ENCODE data around the gene NHERF1. TPM values are rescaled to one million over a fixed set of nuclear protein-coding genes. Genes with fewer than 3 reads are reported as not detected.

NHERF1 gene
- total RNA-seq, 6 experiments from 2014 or later: 15.7 to 18.9 (median 17.5) TPM

DNA sequence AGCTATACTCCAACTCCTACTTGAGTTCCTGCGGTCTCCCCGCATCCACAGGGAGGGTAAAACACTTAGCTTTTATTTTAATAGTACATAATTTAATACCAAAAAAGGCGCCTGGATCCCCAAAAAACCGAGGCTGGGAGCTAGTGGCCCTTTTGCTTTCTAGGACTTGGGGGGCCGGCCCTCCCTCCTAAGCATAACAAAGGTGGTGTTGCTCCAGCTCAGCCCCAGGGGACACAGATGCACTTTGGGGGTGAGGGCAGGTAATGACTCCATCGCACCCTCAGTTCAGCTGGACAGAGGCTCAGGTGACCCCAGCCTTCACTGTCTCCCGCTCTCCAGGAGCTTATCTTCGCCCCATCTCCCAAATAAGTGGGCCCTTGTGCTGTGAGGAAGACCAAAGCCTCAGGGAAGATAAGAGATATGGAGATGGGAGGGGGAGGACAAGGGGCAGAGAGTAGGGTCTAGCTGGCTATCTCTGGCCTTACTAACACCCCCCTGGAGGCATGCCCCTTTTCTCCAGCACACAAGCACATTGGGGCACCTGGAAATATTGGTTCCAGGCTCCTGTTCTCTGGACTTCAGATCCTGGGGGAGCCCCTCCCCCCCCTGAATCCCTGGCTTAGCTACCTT lies 2.8 kb upstream of the NHERF1 start:
- TF ChIP-seq, protein P1, sequence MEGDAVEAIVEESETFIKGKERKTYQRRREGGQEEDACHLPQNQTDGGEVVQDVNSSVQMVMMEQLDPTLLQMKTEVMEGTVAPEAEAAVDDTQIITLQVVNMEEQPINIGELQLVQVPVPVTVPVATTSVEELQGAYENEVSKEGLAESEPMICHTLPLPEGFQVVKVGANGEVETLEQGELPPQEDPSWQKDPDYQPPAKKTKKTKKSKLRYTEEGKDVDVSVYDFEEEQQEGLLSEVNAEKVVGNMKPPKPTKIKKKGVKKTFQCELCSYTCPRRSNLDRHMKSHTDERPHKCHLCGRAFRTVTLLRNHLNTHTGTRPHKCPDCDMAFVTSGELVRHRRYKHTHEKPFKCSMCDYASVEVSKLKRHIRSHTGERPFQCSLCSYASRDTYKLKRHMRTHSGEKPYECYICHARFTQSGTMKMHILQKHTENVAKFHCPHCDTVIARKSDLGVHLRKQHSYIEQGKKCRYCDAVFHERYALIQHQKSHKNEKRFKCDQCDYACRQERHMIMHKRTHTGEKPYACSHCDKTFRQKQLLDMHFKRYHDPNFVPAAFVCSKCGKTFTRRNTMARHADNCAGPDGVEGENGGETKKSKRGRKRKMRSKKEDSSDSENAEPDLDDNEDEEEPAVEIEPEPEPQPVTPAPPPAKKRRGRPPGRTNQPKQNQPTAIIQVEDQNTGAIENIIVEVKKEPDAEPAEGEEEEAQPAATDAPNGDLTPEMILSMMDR (IDR thresholded peaks at IDR 0.05): no peak
- peaks cover 54% of the 10 kb centered on the region for H3K4me1 Mint-ChIP-seq (ENCODE audit: low read depth)
- no peaks in the 10 kb centered on the region for H3K9me3 Mint-ChIP-seq
- peaks cover 11% of the 10 kb centered on the region for H3K27me3 Mint-ChIP-seq (ENCODE audit: insufficient read depth)
- no peak overlapping the region for H3K4me3 Mint-ChIP-seq
- DNase-seq: no peak
- no peak overlapping the region for H3K27ac Mint-ChIP-seq
- H3K36me3 Mint-ChIP-seq (ENCODE audit: low read depth): no peaks in the 10 kb centered on the region

DNA sequence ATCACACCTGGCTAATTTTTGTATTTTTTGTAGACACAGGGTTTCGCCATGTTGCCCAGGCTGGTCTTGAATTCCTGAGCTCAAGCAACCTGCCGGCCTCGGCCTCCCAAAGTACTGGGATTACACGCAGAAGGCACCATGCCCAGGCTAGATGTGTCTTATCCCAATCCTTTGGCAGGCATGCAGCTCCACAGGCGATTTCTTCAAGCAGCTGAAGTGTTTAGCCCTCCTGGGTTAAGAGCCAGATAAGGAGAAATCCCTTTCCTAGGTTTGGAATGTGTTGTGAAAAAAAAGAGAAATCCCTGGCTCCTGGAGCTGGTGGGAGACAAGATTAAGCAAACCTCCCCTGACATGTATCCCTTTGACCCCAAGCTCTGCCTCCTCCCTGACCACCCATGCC lies 2.1 kb upstream of the NHERF1 start:
- H3K4me1 Mint-ChIP-seq (ENCODE audit: low read depth): peaks cover 60% of the 10 kb centered on the region
- no peaks in the 10 kb centered on the region for H3K36me3 Mint-ChIP-seq (ENCODE audit: low read depth)
- H3K27ac Mint-ChIP-seq: no peak overlapping the region
- TF ChIP-seq, protein P1 (IDR thresholded peaks at IDR 0.05): no peak
- DNase-seq: no peak
- H3K4me3 Mint-ChIP-seq: no peak overlapping the region
- peaks cover 9% of the 10 kb centered on the region for H3K27me3 Mint-ChIP-seq (ENCODE audit: insufficient read depth)
- H3K9me3 Mint-ChIP-seq: no peaks in the 10 kb centered on the region

DNA sequence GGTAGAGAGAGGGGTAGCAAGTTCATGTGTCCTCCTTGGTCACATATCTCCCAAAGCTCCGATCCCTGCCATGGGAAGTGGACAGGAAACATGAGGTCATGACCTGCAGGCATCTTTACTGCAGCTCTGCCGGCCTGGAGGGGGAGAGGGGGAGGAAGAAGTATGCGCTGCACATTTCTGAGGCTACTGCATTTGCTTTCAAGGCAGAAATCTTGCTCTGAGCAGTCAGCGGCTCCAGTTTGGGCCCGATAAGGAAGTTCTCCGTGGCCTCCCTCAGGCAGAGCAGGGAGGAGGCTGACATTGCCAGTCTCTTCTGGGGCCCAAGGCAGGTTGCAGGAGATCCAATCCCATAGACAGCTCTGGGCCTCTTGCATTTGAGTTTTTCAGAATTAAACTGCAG lies 1.5 kb upstream of the NHERF1 start:
- Mint-ChIP-seq H3K4me1 (ENCODE audit: low read depth) (peaks cover 58% of the 10 kb centered on the region), H3K27me3 (ENCODE audit: insufficient read depth) (peaks cover 8% of the 10 kb centered on the region), H3K36me3 (ENCODE audit: low read depth) (no peaks in the 10 kb centered on the region), H3K27ac (no peak overlapping the region; the same call in 1 of the 2 replicates), H3K9me3 (no peaks in the 10 kb centered on the region), H3K4me3 (peak overlapping the region; percentile 57; the same call in 1 of the 2 replicates)
- TF ChIP-seq, protein P1 (IDR thresholded peaks at IDR 0.05): no peak
- no peak for DNase-seq

DNA sequence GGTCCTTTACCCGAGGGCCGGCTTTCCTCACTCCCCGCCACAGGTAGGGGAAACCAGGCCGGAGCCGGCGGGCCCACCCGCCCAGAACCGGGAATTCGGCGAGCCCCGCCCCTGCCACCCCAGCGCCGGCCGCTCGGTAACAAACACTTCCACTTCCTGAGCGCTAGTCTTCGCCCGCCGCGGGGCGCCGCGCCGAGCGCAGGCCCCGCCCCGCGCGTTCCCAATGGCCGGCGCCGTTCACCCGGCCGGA lies 224 bp upstream of the NHERF1 start:
- peaks cover 5% of the 10 kb centered on the region for H3K27me3 Mint-ChIP-seq (ENCODE audit: insufficient read depth)
- H3K4me1 Mint-ChIP-seq (ENCODE audit: low read depth): peaks cover 53% of the 10 kb centered on the region
- H3K9me3 Mint-ChIP-seq: no peaks in the 10 kb centered on the region
- peak overlapping the region; percentile 57 for H3K4me3 Mint-ChIP-seq
- peaks cover 5% of the 10 kb centered on the region; the same call in 1 of the 2 replicates for H3K36me3 Mint-ChIP-seq (ENCODE audit: low read depth)
- DNase-seq: no peak
- TF ChIP-seq, protein P1 (IDR thresholded peaks at IDR 0.05): peak; percentile 43
- no peak overlapping the region for H3K27ac Mint-ChIP-seq

DNA sequence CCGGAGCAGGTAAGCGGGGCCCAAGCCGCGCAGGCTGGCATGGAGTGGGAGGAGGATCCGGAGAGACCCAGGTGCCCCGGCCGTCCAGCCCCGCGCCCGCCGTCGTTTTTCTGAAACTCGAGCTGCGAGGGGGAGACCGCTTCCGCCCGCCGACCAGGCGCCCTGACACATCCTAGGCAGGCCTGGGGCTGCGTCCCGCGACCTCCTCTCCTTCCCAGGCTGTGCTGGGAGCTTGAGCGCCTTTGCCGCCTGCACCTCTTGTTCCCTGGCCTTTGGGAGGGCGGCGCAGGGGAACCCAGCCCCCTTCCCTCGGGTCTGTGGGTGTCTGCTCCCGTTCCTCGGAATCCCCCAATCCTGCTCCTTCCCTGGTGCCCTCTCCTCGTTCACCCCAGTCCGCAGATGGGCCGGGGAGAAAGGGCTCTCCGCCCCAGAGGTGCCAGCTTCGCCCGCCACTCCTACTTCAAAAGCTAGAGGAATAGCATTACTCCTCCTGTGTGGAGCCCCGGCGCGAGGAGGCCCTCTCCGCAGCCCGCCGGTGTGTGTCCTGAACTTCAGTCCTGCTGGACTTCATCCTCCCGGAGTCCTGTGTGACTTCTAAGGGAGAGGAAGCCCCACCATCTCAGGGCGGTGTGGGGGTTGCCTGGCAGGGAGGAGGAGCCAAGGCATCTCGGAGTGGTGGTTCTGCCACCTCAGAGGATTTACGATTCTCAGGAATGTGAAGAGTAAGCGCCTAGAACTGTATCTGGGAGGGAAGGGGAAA lies 1.0 kb downstream of the NHERF1 start:
- Mint-ChIP-seq H3K9me3 (no peaks in the 10 kb centered on the region), H3K4me1 (ENCODE audit: low read depth) (peaks cover 43% of the 10 kb centered on the region), H3K4me3 (peak overlapping the region; percentile 90), H3K27ac (peak overlapping the region; percentile 66; the same call in 1 of the 2 replicates), H3K27me3 (ENCODE audit: insufficient read depth) (peaks cover 3% of the 10 kb centered on the region), H3K36me3 (ENCODE audit: low read depth) (peaks cover 5% of the 10 kb centered on the region; the same call in 1 of the 2 replicates)
- TF ChIP-seq, protein P1 (IDR thresholded peaks at IDR 0.05): no peak
- no peak for DNase-seq

Data from HFFc6 (cell line).